ENCODE results near the gene RALGPS1. TPM values are rescaled to one million over a fixed set of nuclear protein-coding genes. Genes with fewer than 3 reads are reported as not detected.

Gene RALGPS1
- total RNA-seq, 4 donors from 2014 or later: 4.7 to 18.1 (median 5.0) TPM

- TF ChIP-seq CTCF (IDR thresholded peaks at IDR 0.05; ENCODE audit: low read depth): no peak
Observed at GRCh38 chr9:127170103-127170502, 255.5 kb downstream of the RALGPS1 start.

GRCh38 chr9:127170652-127171051 is 256.1 kb downstream of the RALGPS1 start:
- TF ChIP-seq CTCF (IDR thresholded peaks at IDR 0.05; ENCODE audit: low read depth): no peak

- TF ChIP-seq CTCF (IDR thresholded peaks at IDR 0.05; ENCODE audit: low read depth): no peak
Observed at GRCh38 chr9:127172066-127172707, 257.6 kb downstream of the RALGPS1 start.

GRCh38 chr9:127173063-127173462 is 258.5 kb downstream of the RALGPS1 start:
- TF ChIP-seq CTCF (IDR thresholded peaks at IDR 0.05; ENCODE audit: low read depth): no peak

GRCh38 chr9:127174386-127175318 is 260.1 kb downstream of the RALGPS1 start:
- TF ChIP-seq CTCF (IDR thresholded peaks at IDR 0.05; ENCODE audit: low read depth): no peak

GRCh38 chr9:127175319-127175715 is 260.7 kb downstream of the RALGPS1 start:
- no peak for TF ChIP-seq CTCF (IDR thresholded peaks at IDR 0.05; ENCODE audit: low read depth)

- no peak for TF ChIP-seq CTCF (IDR thresholded peaks at IDR 0.05; ENCODE audit: low read depth)
Observed at GRCh38 chr9:127175764-127176163, 261.2 kb downstream of the RALGPS1 start.

Measured in subcutaneous adipose tissue (tissue), 4 donors.